ENCODE results near the gene MAGEA6. TPM values are rescaled to one million over a fixed set of nuclear protein-coding genes. Genes with fewer than 3 reads are reported as not detected.

Gene MAGEA6
- total RNA-seq, 2 experiments from 2014 or later = not detected

DNA sequence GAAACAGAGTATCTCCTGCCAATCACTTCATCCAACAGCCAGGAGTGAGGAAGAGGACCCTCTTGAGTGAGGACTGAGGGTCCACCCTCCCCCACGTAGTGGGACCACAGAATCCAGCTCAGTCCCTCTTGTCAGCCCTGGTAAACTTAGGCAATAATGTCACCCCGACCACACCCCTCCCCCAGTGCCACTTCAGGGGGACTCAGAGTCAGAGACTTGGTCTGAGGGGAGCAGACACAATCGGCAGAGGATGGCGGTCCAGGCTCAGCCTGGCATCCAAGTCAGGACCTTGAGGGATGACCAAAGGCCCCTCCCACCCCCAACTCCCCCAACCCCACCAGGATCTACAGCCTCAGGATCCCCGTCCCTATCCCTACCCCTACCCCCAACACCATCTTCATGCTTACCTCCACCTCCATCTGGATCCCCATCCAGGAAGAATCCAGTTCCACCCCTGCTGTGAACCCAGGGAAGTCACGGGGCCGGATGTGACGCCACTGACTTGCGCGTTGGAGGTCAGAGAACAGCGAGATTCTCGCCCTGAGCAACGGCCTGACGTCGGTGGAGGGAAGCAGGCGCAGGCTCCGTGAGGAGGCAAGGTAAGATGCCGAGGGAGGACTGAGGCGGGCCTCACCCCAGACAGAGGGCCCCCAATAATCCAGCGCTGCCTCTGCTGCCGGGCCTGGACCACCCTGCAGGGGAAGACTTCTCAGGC lies 36.1 kb downstream of the MAGEA6 start, which contains the start of the genes CSAG1 and MAGEA12:
Gene CSAG1 (minus strand): TSS at position 461 of the 715 bp plus-strand sequence. CDS start 1,261 bp downstream, outside the sequence.
Gene MAGEA12 (plus strand): TSS at position 497 of the 715 bp plus-strand sequence. CDS start 2,405 bp downstream, outside the sequence.
- H3K27ac ChIP-seq (ENCODE audit: low read depth, low read length, poor library complexity, severe bottlenecking) = no peak within 1 kb of the TSS
- H4K20me1 ChIP-seq (ENCODE audit: insufficient read depth, low read length) = no peaks in the 10 kb centered on the region
- ChIA-PET POLR2A (no interaction called here), CTCF (ENCODE audit: unreplicated experiment) (no interaction called here)
- H3K9me2 ChIP-seq (ENCODE audit: insufficient read depth, low read length) = no peaks in the 10 kb centered on the region
- no peak within 1 kb of the TSS for H2AFZ ChIP-seq (ENCODE audit: low read length)
- no peaks in the 10 kb centered on the region for H3K9me3 ChIP-seq (ENCODE audit: low read length)
- no TSS peak for BruUV-seq (replicated peaks)
- intact Hi-C loops (cut with micrococcal nuclease; ENCODE audit: unreplicated experiment) = no loop called here
- DNase-seq (ENCODE audit: low spot score) = no peak
- TF ChIP-seq, protein P1, sequence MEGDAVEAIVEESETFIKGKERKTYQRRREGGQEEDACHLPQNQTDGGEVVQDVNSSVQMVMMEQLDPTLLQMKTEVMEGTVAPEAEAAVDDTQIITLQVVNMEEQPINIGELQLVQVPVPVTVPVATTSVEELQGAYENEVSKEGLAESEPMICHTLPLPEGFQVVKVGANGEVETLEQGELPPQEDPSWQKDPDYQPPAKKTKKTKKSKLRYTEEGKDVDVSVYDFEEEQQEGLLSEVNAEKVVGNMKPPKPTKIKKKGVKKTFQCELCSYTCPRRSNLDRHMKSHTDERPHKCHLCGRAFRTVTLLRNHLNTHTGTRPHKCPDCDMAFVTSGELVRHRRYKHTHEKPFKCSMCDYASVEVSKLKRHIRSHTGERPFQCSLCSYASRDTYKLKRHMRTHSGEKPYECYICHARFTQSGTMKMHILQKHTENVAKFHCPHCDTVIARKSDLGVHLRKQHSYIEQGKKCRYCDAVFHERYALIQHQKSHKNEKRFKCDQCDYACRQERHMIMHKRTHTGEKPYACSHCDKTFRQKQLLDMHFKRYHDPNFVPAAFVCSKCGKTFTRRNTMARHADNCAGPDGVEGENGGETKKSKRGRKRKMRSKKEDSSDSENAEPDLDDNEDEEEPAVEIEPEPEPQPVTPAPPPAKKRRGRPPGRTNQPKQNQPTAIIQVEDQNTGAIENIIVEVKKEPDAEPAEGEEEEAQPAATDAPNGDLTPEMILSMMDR (conservative IDR thresholded peaks at IDR 0.05; ENCODE audit: low read length) = no peak
- TF ChIP-seq EZH2phosphoT487 (IDR thresholded peaks at IDR 0.05; ENCODE audit: borderline replicate concordance, low read depth, low read length) = no peak
- no peaks in the 10 kb centered on the region for H3K36me3 ChIP-seq (ENCODE audit: insufficient read depth, low read length)
- no peak within 1 kb of the TSS for H3K4me2 ChIP-seq (ENCODE audit: low read length)
- H3K4me3 ChIP-seq (ENCODE audit: low read depth, low read length, poor library complexity, severe bottlenecking) = no peak within 1 kb of the TSS
- H3K4me1 ChIP-seq (ENCODE audit: insufficient read depth, low read length, poor library complexity, severe bottlenecking) = no peaks in the 10 kb centered on the region
- H3K79me2 ChIP-seq (ENCODE audit: insufficient read depth, low read depth, low read length) = no peaks in the 10 kb centered on the region

DNA sequence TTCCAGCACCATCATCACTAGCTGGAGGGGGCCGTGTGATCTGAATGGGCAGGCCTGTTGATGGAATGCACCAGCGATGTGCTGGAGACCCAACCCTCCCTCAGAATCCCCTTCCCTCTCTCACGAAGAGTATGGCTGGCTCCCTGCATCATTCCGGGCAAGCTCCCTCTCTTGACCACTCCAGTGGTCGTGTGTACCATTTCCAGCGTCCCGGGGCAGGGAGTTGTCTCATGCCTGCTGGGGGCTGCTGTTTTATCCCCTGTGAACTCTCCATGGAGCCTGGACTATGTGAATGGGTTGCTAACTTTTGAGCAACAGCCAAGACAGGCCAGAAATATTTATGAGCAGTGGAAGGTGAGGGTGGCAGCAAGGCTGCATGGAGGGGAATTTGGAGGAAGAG lies 44.1 kb downstream of the MAGEA6 start:
- Histone ChIP-seq H2AFZ (ENCODE audit: low read length) (no peak overlapping the region), H3K27ac (ENCODE audit: low read depth, low read length, poor library complexity, severe bottlenecking) (no peak overlapping the region), H3K4me1 (ENCODE audit: insufficient read depth, low read length, poor library complexity, severe bottlenecking) (no peaks in the 10 kb centered on the region), H3K36me3 (ENCODE audit: insufficient read depth, low read length) (no peaks in the 10 kb centered on the region), H3K9me3 (ENCODE audit: low read length) (no peaks in the 10 kb centered on the region), H3K4me2 (ENCODE audit: low read length) (no peak overlapping the region), H3K9me2 (ENCODE audit: insufficient read depth, low read length) (no peaks in the 10 kb centered on the region), H3K79me2 (ENCODE audit: insufficient read depth, low read depth, low read length) (no peaks in the 10 kb centered on the region), H4K20me1 (ENCODE audit: insufficient read depth, low read length) (no peaks in the 10 kb centered on the region), H3K4me3 (ENCODE audit: low read depth, low read length, poor library complexity, severe bottlenecking) (no peak overlapping the region)
- ChIA-PET CTCF (ENCODE audit: unreplicated experiment) (no interaction called here), POLR2A (no interaction called here)
- DNase-seq (ENCODE audit: low spot score) = no peak
- no peak for TF ChIP-seq EZH2phosphoT487 (IDR thresholded peaks at IDR 0.05; ENCODE audit: borderline replicate concordance, low read depth, low read length)
- TF ChIP-seq, protein P1 (conservative IDR thresholded peaks at IDR 0.05; ENCODE audit: low read length) = no peak
- BruUV-seq (replicated peaks) = no TSS peak
- intact Hi-C loops (cut with micrococcal nuclease; ENCODE audit: unreplicated experiment) = no loop called here

Other genes with a start within 250 kb of the MAGEA6 start
- not detected in 2 replicates for gene GABRQ, start 131.8 kb downstream of the MAGEA6 start, total RNA-seq (2014; rRNA removed; shearing (Covaris generic))
- gene GABRQ, start 131.8 kb downstream of the MAGEA6 start, total RNA-seq (2022) = not detected in 2 replicates
- gene MAGEA3, start 70.9 kb downstream of the MAGEA6 start, total RNA-seq (2014; rRNA removed; shearing (Covaris generic)) = not detected in 2 replicates
- not detected in 2 replicates for gene MAGEA3, start 70.9 kb downstream of the MAGEA6 start, total RNA-seq (2022)
- not detected in 2 replicates for gene CSAG2, start 60.4 kb downstream of the MAGEA6 start, total RNA-seq (2014; rRNA removed; shearing (Covaris generic))
- gene CSAG2, start 60.4 kb downstream of the MAGEA6 start, total RNA-seq (2022) = not detected in 2 replicates
- gene MAGEA2B, start 55.1 kb downstream of the MAGEA6 start, total RNA-seq (2014; rRNA removed; shearing (Covaris generic)) = not detected in 2 replicates
- gene MAGEA2B, start 55.1 kb downstream of the MAGEA6 start, total RNA-seq (2022) = not detected in 2 replicates
- not detected in 2 replicates for gene CSAG1, start 36.0 kb downstream of the MAGEA6 start, total RNA-seq (2014; rRNA removed; shearing (Covaris generic))
- gene CSAG1, start 36.0 kb downstream of the MAGEA6 start, total RNA-seq (2022) = not detected in 2 replicates
- not detected in 2 replicates for gene MAGEA12, start 35.9 kb downstream of the MAGEA6 start, total RNA-seq (2014; rRNA removed; shearing (Covaris generic))
- gene MAGEA12, start 35.9 kb downstream of the MAGEA6 start, total RNA-seq (2022) = not detected in 2 replicates
- gene MAGEA2, start 15.8 kb downstream of the MAGEA6 start, total RNA-seq (2014; rRNA removed; shearing (Covaris generic)) = not detected in 2 replicates
- gene MAGEA2, start 15.8 kb downstream of the MAGEA6 start, total RNA-seq (2022) = not detected in 2 replicates
- gene CSAG3, start 10.5 kb downstream of the MAGEA6 start, total RNA-seq (2014; rRNA removed; shearing (Covaris generic)) = not detected in 2 replicates
- gene CSAG3, start 10.5 kb downstream of the MAGEA6 start, total RNA-seq (2022) = not detected in 2 replicates
- gene CETN2, start 61.1 kb upstream of the MAGEA6 start, total RNA-seq (2014; rRNA removed; shearing (Covaris generic)) = 9.4 and 12.3 TPM in 2 replicates
- gene CETN2, start 61.1 kb upstream of the MAGEA6 start, total RNA-seq (2022) = 13.9 and 15.6 TPM in 2 replicates
- gene NSDHL, start 61.4 kb upstream of the MAGEA6 start, total RNA-seq (2014; rRNA removed; shearing (Covaris generic)) = 11.1 and 13.7 TPM in 2 replicates
- 17.7 and 20.2 TPM in 2 replicates for gene NSDHL, start 61.4 kb upstream of the MAGEA6 start, total RNA-seq (2022)
- gene ZNF185, start 128.4 kb upstream of the MAGEA6 start, total RNA-seq (2014; rRNA removed; shearing (Covaris generic)) = 0.73 and 1.4 TPM in 2 replicates
- gene ZNF185, start 128.4 kb upstream of the MAGEA6 start, total RNA-seq (2022) = 20.7 and 21.3 TPM in 2 replicates
- not detected in 2 replicates for gene PNMA5, start 224.4 kb upstream of the MAGEA6 start, total RNA-seq (2014; rRNA removed; shearing (Covaris generic))
- not detected in 2 replicates for gene PNMA5, start 224.4 kb upstream of the MAGEA6 start, total RNA-seq (2022)

All from OCI-LY7 (cell line).